Effector memory CD4-positive, alpha-beta T cell (primary cell): ENCODE data around the gene HEMGN.

ENCODE experiments used
- DNase-seq, 3 donors: peaks; one replicate each; pipeline ENCODE4 v3.0.0-alpha.2; 2020
- H3K27ac ChIP-seq: 2 replicates; pipeline ENCODE4 v1.7.0; 2013; ENCODE audit warnings: mild to moderate bottlenecking, low read length, moderate library complexity; ENCODE audit not compliant: insufficient read depth, poor library complexity, severe bottlenecking
- H3K27me3 ChIP-seq: replicated peaks from 2 replicates; pipeline ENCODE4 v1.7.0; 2013; ENCODE audit warnings: mild to moderate bottlenecking, low read length; ENCODE audit not compliant: insufficient read depth, control insufficient read depth, poor library complexity, severe bottlenecking
- H3K36me3 ChIP-seq: 2 replicates; pipeline ENCODE4 v1.7.0; 2013; ENCODE audit warnings: mild to moderate bottlenecking, low read length, moderate library complexity; ENCODE audit not compliant: control insufficient read depth, insufficient read depth
- H3K4me1 ChIP-seq: 2 replicates; pipeline ENCODE4 v1.7.0; 2013; ENCODE audit warnings: low read length, mild to moderate bottlenecking; ENCODE audit not compliant: control insufficient read depth, insufficient read depth, poor library complexity, severe bottlenecking
- H3K4me3 ChIP-seq: 2 replicates; pipeline ENCODE4 v1.7.0; 2013; ENCODE audit warnings: low read length, low read depth, mild to moderate bottlenecking; ENCODE audit not compliant: insufficient read depth, poor library complexity, severe bottlenecking
- H3K9me3 ChIP-seq: 2 replicates; pipeline ENCODE4 v1.7.0; 2013; ENCODE audit warnings: mild to moderate bottlenecking, low read length, moderate library complexity; ENCODE audit not compliant: control insufficient read depth

Gene HEMGN

GRCh38 chr9:97880336-97880735 is 57.6 kb downstream of the HEMGN start:
- H3K36me3 ChIP-seq: no peaks in the 10 kb centered on the region
- no peaks in the 10 kb centered on the region for H3K27me3 ChIP-seq
- DNase-seq: no peak
- H3K4me1 ChIP-seq: no peaks in the 10 kb centered on the region
- H3K4me3 ChIP-seq: no peak overlapping the region
- H3K27ac ChIP-seq: no peak overlapping the region
- no peaks in the 10 kb centered on the region for H3K9me3 ChIP-seq
